ENCODE measurements around the gene RIIAD1.

DNA sequence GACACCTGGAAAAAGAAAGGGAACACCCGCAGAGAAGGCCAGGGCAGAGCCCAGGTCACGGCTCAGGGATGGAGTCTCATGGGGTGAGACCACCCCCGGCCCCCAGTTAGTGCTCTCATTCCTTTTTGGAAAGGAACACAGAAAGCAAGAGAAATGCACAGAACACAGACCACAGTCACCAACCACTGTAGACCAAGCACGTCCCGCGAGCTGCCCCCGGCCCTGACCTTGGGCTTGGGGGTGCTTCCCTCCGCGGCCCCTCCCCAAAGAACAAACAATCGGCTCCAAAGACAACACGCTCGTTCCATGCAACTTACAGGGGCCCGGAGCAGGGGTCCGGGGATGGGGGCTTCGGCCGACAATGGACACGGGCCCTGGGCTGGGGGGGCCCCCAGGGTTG is 17.5 kb upstream of the RIIAD1 start:
- TF ChIP-seq, protein P1, sequence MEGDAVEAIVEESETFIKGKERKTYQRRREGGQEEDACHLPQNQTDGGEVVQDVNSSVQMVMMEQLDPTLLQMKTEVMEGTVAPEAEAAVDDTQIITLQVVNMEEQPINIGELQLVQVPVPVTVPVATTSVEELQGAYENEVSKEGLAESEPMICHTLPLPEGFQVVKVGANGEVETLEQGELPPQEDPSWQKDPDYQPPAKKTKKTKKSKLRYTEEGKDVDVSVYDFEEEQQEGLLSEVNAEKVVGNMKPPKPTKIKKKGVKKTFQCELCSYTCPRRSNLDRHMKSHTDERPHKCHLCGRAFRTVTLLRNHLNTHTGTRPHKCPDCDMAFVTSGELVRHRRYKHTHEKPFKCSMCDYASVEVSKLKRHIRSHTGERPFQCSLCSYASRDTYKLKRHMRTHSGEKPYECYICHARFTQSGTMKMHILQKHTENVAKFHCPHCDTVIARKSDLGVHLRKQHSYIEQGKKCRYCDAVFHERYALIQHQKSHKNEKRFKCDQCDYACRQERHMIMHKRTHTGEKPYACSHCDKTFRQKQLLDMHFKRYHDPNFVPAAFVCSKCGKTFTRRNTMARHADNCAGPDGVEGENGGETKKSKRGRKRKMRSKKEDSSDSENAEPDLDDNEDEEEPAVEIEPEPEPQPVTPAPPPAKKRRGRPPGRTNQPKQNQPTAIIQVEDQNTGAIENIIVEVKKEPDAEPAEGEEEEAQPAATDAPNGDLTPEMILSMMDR (IDR thresholded peaks at IDR 0.05): no peak
- TF ChIP-seq POLR2A (IDR thresholded peaks at IDR 0.05): no peak

Data from adrenal gland (tissue), 5 donors.